ENCODE data around the gene OR10AD1. TPM values are rescaled to one million over a fixed set of nuclear protein-coding genes. Genes with fewer than 3 reads are reported as not detected.

OR10AD1 gene
- total RNA-seq, 1 donor from 2014 or later = not detected

GRCh38 chr12:48183876-48184548 is 19.1 kb downstream of the OR10AD1 start:
- peak overlapping the region; percentile 75 for H3K4me3 ChIP-seq
- no peak for TF ChIP-seq CTCF (IDR thresholded peaks at IDR 0.05)
- peaks cover 23% of the 10 kb centered on the region for H3K4me1 ChIP-seq
- H3K27ac ChIP-seq = no peak overlapping the region
- no peaks in the 10 kb centered on the region for H3K9me3 ChIP-seq
- DNase-seq (no peak), ATAC-seq (peak; percentile 18 to 39)
- no peaks in the 10 kb centered on the region for H3K36me3 ChIP-seq
- intact Hi-C loops (cut with DNase I) = no loop called here
- peaks cover 66% of the 10 kb centered on the region for H3K27me3 ChIP-seq (ENCODE audit: low read depth)

GRCh38 chr12:48183091-48183875 is 19.8 kb downstream of the OR10AD1 start, which contains the start of gene CCDC184:
CCDC184 (plus strand) TSS chr12:48183644; CDS start chr12:48184123, 479 bp downstream.
- peak; percentile 76 to 80 for ATAC-seq
- H3K27me3 ChIP-seq (ENCODE audit: low read depth) = peaks cover 68% of the 10 kb centered on the region

GRCh38 chr12:48182631-48183030 is 20.5 kb downstream of the OR10AD1 start:
- ATAC-seq = no peak
- no peak overlapping the region for H3K27ac ChIP-seq
- intact Hi-C loops (cut with DNase I) = no loop called here
- H3K4me1 ChIP-seq = peaks cover 23% of the 10 kb centered on the region
- no peaks in the 10 kb centered on the region for H3K9me3 ChIP-seq
- H3K36me3 ChIP-seq = no peaks in the 10 kb centered on the region
- H3K4me3 ChIP-seq = peak overlapping the region; percentile 75
- no peak for DNase-seq
- TF ChIP-seq CTCF (IDR thresholded peaks at IDR 0.05) = no peak
- H3K27me3 ChIP-seq (ENCODE audit: low read depth) = peaks cover 75% of the 10 kb centered on the region

More at GRCh38 chr12:48183091-48183875, 19.8 kb downstream of the OR10AD1 start, which contains the start of gene CCDC184:
- H3K4me3 ChIP-seq = peak within 1 kb of the TSS; percentile 75
- intact Hi-C loops (cut with DNase I) = no loop called here
- H3K36me3 ChIP-seq = no peaks in the 10 kb centered on the region
- peaks cover 23% of the 10 kb centered on the region for H3K4me1 ChIP-seq
- TF ChIP-seq CTCF (IDR thresholded peaks at IDR 0.05) = peak; percentile 33
- no peak within 1 kb of the TSS for H3K27ac ChIP-seq
- no peaks in the 10 kb centered on the region for H3K9me3 ChIP-seq
- DNase-seq = peak; percentile 64

- peaks cover 79% of the 10 kb centered on the region for H3K27me3 ChIP-seq (ENCODE audit: low read depth)
- no peak for TF ChIP-seq CTCF (IDR thresholded peaks at IDR 0.05)
- peaks cover 23% of the 10 kb centered on the region for H3K4me1 ChIP-seq
These were observed 22.1 kb downstream of the OR10AD1 start for GRCh38 chr12:48180857-48181495.

GRCh38 chr12:48180424-48180823 is 22.7 kb downstream of the OR10AD1 start:
- ATAC-seq = no peak
- peaks cover 74% of the 10 kb centered on the region for H3K27me3 ChIP-seq (ENCODE audit: low read depth)

More at GRCh38 chr12:48180857-48181495, 22.1 kb downstream of the OR10AD1 start:
- no peak for DNase-seq
- intact Hi-C loops (cut with DNase I) = no loop called here
- ATAC-seq = no peak
- H3K27ac ChIP-seq = no peak overlapping the region
- no peaks in the 10 kb centered on the region for H3K36me3 ChIP-seq
- H3K9me3 ChIP-seq = no peaks in the 10 kb centered on the region
- H3K4me3 ChIP-seq = no peak overlapping the region

More at GRCh38 chr12:48180424-48180823, 22.7 kb downstream of the OR10AD1 start:
- no peak for TF ChIP-seq CTCF (IDR thresholded peaks at IDR 0.05)
- DNase-seq = no peak
- Histone ChIP-seq H3K4me3 (no peak overlapping the region), H3K9me3 (no peaks in the 10 kb centered on the region), H3K27ac (no peak overlapping the region), H3K36me3 (no peaks in the 10 kb centered on the region), H3K4me1 (peaks cover 23% of the 10 kb centered on the region)
- intact Hi-C loops (cut with DNase I) = no loop called here

Measured in lower lobe of right lung (tissue), 2 donors.